Dermis blood vessel endothelial cell (primary cell): ENCODE data around the gene PLXDC2. TPM values are rescaled to one million over a fixed set of nuclear protein-coding genes. Genes with fewer than 3 reads are reported as not detected.

ENCODE experiments used
- DNase-seq: peaks from one replicate; pipeline ENCODE4 v3.0.0; 2010
- total RNA-seq: library from RNA; depleted of rRNA; stranded (reverse); fragments of >200 nt; gene quantifications from 2 replicates; pipeline ENCODE4 v1.2.3, GENCODE V29; 2014

Gene PLXDC2
- total RNA-seq, 1 donor from 2014 or later, result 2.7 TPM

DNA sequence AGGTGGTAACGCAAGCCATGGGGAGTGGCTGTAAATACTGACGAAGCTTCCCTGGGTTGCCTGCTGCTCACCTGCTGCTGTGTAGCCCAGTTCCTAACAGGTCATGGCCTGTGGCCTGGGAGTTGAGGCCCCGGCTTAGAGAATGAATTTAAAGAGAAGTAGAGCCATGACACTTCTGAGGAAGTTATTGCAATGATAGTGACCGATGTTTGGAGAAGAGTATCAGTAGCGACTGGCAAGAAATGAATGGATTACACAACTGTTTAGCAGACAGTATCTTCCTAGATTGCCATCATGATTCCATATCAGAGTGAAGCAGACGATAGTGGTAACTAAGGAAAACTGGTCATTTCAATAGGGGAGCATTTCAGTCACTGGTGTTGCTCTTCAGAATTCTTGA, 249.6 kb downstream of the PLXDC2 start:
- no peak for DNase-seq

DNA sequence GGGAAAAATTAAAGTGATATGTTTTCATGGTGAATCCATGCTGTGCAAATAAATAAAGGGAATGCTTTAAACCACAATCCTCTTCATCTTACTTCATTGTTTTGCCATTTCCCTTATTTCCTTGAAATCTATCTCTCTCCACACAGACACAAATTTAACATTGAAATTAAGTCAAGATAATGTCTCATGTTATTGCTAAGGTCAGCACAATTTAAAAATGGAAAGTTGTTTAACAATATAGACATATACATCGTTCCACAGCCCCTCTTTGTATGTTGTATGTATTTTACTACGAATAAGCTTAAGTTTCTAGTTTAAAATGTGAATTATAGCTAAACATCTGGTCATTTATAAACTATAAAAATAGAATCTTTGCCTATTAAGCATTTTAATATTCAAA, 256.9 kb downstream of the PLXDC2 start:
- DNase-seq, result no peak

DNA sequence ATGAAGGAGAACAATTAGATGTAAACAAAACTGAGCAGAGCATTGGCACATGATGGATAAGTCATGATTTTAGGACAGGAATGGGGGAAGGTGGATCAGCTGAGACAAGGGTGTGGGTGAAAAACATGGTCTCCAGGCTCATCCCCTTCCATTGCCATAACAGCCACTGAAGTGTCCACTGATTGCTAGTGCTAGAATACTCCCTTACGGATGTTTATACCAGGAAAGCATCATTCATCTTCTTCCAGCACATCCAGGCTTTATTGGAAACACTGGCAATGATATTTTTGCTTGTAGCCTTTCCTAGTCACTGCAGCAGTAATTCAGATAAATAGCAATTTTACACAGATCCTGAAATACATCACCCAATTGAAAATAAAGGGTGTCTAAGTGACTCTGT, 259.5 kb downstream of the PLXDC2 start:
- no peak for DNase-seq

DNA sequence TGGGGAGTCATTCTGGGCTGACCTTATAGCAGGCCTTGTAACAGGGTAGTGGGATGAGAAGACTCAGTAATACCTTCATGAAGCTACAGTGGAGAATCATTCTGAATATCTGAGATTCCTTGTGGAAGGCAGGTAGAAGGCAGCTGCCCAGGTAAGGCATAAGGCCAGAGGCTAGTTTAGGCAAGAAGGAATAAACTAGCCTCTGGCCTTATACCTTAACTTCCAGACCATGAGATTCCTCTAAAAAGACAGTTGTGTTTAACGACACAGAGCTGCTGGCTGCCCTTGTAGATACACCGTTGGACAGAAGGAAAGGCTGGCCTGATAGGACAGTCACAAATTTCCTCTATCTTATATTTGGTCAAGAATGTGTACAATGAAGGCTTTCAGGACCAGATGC, 268.2 kb downstream of the PLXDC2 start:
- DNase-seq, result no peak

DNA sequence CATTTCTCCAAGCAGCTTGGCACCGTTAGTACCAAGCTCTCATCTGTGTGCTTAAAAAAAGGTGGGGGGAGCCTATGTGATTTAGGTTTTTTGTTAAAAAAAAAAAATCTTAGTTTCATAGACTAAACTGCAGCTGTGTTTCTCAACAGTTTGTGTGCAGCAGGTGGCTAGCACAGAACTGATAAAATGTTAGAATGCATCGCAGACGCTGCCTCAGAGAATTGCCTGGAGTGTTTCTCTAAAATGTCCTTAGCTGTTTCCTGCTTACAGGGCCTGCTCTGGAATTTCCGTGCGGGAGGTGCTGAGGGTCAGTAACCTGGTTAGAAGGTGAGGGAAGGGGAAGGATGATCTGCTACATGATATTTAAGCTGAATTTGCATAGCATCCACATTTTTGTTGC, 268.9 kb downstream of the PLXDC2 start:
- no peak for DNase-seq

DNA sequence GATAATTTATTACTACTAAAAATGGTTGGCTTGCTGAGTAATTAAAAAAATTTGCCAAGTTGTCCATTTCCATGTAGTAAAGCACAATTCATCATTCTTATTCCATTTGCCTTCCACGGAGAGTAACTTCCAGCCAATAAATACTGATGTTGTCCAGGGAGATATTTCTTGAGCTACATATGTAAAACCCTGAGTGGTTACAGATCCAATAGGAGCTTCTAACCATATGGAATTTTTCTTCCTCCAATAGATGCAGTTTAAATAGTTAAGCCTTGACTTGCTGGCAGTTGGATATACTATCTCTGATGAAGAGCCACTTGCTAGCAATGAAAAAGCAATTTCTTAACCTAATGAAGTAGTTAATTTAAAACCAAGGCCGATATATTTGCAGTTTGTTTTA, 271.1 kb downstream of the PLXDC2 start:
- DNase-seq, result no peak

DNA sequence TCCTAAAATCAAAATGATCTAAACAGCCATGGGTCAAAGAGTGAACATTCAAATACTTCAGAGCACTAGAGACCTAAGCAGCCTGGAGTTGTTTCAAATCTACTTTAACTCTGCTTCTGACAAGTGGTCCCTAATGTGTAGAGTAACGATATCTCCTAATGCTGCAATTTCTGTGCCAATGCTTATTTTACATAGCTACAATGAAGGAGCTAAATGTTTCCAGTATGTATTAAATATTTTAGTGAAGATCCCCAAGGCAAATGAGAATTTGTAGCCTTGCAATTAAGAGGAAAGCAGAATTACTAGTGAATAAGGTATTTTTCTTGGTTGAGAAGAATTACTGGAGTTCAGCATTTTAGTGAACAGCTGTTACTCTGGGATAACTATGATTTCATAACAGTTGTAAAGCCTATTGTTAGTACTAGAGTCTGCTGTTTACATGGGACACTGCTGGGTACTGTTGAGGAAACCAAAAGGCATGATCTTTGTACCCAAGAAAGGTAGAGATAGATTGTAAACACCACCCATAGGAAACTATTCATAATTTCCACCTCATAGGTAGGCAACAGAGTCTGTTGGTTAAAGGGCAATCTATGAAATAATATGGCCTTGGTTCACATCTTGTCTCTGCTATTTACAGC, 271.9 kb downstream of the PLXDC2 start:
- no peak for DNase-seq

DNA sequence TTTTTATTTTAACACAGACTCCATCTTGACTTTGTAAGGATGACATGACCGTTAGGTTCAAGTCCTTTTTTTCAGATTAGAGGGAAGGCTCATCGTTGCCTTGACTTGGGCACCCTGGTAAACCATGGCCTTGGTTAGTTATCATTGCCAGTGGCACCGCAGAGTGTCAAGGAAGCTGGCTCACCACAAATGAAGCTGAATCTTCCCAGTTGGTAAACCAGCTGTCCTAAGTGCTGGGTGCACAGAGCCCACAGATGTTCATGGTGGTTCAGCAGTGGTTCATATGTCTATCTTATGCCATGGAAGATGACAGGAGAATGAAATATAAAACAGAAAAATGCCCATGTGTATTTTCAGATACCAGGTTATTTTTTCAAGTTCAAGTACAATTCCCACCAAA, 273.6 kb downstream of the PLXDC2 start:
- no peak for DNase-seq

DNA sequence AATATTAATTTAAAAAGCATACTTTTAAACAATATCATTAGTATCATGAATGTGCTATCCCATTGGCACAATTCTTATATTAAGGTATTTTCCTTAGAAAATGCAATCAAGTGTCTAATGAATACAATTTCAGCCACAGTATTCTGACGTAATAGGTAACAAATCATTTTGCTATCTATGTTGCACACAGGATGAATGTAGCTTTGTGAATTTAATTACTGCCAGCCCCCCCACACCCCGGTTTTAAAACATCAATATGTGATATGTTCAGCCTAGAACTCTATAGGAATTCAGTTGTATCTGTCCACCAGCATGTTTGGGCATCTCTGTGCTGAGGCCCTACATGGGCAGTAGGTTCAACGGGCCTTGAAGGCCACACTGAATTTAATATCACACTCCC, 274.6 kb downstream of the PLXDC2 start:
- DNase-seq, result no peak

DNA sequence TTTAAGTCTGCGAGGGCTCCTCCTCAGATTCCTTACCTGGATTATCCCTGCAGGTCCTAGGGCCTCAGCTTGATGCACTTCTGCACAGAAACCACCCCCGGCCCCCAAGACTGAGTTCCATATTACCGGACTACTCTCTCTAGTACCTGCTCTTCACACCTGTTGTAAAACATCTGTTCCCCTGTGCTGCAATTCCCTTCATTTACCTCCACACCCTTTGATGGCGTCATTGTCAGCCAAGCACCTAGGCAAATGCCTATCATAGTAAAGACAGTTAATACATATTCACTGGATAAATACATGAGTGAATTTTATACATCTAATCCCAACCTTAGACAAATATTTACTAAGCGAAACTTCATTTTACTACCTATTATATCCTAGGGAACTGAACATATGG, 275.5 kb downstream of the PLXDC2 start:
- no peak for DNase-seq

DNA sequence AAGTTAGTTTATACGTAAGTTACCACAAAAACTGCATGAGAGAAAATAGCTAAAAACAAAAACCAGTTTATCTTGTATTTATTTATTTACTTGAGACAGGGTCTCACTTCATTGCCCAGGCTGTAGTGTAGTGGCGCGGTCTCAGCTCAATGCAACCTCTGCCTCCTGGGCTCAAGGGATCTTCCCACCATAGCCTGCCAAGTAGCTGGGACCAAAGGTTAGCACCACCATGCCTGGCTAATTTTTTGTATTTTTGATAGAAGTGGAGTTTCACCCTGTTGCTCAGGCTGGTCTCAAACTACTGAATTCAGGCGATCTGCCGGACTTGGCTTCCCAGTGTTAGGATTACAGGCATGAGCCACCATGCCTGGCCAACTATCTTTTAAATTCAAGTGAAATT, 277.4 kb downstream of the PLXDC2 start:
- no peak for DNase-seq

DNA sequence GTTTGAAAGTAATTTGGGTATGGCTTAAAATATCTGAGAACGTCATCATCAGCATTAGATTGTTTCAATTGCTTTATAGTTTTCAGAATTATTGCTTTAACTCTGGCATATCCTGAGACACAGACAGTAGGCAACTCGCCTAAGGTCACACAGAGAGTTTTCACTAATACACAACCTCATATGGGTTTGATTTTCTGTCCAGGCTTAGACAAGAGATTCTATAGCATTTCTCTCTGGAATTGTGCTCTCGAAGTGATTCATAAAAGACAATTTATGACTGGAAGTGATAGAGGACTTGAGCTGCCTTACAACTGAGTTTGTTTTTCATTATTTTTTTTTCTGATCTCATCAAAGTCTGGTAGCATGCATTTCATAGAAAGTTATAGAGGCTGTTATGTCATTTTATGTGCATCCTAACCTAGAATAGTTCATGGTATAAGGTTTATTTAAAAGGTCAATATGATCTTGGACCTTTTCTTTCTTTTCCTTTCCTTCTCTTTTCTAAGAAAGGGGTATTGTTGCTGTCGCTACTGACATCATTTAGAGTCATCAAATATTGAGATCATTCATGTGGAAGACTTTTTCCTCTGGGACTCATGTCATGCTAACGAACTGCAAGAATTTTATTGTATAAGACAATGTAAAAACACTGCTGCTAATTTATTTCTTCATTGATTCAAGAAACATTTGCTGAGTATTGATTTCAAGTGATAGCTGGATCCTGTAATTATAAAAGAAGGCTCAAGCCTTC, 278.2 kb downstream of the PLXDC2 start:
- no peak for DNase-seq

DNA sequence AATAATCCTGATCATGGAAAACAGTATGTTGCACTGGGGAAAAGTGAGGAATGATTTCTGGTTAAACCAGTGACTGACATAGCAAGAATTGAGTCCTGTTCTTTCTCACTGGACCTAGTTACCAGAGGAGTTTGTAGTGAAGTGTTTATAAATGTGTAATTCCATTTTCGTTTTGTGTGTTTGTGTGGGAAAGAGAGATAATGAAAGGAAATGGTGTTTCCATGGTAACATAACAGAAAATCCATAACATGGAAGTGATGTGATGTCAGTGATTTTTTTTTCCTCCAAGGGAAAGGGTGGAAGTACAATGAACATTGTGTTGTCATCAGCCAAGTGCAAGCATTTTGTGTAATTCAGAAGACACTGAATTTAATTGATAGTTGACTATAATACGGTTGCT, 283.9 kb downstream of the PLXDC2 start:
- DNase-seq, result no peak

DNA sequence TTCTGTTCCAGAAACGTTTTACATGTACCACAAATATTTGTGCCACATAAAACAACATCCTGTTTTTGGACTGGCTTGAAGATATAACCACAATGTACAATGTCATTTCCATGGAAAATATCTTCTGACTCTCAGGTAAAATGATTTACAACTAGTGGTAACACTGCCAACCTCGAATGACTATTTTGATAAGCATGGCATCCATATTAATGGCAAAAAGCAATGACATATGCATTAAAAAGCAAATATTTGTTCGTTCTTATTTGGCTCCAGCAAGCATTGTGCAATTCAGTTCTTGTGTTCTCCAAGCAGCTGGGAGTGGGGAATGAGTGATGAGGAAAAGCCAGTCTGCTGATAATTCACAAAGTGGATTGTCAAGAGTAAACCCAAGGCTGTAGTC, 289.0 kb downstream of the PLXDC2 start:
- no peak for DNase-seq

DNA sequence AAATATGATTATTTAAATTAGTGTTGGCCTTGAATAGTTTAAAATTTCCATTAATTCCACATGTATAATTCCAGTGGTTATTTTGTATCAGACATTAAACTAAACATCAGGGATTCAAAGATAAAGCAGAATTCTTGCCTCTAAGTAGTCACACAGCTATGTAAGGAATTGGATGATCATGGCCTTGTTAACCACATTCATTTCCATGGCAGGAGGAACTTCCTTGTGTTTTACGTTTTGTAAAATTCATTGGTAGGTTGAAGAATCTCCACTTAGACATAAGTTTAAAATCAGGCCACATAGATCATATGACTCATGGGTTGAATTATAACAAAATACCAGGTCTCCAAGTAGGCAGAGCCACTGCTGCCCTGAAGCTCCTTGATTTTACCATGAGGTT, 289.7 kb downstream of the PLXDC2 start:
- no peak for DNase-seq

DNA sequence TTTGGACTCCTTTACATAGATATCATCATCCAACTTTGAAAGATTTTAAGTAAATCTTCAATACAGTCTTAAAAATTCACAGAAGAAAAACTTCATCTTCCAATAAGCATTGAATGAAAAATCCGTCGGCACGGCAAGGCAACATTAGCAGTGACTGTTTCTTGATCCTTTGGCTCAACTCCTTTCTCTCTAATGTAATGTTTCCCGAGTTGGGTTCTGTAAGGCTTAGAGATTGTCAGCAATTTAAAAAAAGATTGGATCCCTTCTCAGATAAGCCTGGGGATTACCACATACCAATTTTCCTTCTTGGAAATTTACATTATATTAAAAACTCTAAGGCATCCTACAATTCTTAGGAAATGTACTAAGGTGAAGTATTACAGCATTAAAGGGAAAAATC, 291.8 kb downstream of the PLXDC2 start:
- no peak for DNase-seq

DNA sequence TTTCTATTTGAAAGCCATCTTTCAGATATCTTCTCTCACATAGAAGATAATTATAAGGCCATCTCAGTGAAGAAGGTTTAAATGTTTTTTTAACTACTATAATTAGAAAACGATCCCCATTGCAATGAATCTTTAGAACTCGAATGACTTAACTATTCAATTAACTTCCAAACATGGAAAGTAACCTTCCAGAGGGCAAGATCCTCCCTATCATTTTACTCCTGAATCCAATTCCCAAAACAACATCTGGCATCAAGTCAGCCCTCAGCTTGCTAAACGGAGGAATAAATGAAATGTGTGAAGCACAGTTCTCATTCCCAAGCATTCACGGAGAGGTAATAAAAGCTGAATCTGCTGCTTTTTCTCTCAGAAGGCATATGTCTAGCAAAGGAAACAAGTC, 293.4 kb downstream of the PLXDC2 start:
- no peak for DNase-seq

DNA sequence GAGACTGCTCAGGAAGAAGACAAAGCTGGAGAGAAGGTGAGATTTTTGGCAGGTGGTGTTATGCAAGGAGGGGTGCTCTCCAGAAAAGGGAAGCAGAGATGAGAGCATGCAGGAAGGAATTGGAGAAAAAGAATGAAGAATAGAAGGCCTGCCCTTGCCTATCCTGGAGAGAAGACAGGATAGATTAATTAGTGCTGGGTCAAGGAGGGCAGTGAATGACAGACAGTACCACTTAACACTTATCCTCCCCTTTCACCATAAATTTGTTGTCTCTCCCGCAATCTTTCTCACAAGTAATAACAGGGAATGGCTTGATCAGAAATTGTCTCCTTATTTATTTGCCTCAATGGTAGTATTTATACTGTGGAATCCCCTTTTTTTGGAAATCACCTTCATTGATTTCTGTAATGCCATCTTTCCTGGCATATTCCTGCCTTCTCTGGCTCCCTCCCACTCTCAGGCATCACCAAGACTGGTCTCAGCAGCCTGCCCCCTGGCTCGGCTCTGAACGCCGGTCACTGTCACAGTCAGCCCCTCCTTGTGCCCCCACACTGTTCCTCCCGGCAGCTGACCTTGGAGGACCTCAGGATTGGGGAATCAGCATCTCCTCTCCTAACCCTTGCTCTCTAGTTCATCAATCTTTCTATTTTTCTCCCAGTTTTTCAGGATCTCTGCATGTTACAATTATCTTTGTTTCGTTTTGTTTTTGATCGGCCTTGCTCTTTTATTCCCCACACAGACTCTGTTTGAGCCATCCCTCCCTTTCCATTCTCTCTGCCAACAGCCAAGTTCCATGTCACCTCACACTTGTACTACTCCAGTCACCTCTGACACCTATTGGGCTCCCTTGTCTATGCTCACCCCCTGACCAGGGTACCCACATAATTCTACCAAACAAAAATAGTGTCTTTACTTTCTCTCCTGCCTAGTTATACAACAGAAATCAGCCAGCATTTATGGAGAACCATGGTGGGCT, 294.2 kb downstream of the PLXDC2 start:
- DNase-seq, result no peak

DNA sequence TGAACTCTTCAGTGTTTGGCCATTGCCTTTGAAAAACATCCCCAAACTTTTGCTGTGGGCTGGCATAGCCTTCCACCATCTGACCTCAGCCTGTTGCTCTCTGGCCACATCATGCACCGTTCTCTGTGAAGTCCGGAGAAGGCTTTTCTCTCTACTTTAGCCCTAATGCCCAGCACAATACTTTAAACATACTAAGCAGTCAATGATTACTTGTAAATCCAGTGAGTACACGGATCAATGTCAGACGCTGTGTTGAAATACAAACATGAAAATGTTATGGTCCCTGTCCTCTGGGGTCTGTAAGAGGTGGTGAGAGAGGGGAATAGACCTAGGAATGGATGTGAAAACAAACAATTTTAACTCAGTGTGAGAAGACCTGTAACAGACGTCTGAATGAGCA, 297.9 kb downstream of the PLXDC2 start:
- no peak for DNase-seq

DNA sequence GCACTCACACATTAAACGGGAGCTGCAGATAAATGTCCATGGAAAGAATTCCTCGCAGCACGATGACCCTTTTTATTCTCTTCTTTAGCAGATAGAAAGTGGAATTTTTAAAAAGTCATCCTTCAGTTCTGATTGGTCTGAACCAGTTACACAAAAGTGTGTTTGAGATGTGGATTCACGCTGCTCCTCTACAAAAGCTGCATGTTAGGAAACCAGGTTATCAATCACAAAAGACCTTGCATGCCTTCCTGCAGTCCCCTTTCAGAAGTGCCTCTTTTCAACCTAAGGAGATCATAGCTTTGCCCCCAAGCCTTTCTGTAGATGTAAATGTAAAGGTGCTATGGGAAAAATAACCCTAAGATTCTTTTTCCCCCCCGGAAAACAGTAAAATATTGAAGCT, 299.7 kb downstream of the PLXDC2 start:
- no peak for DNase-seq

DNA sequence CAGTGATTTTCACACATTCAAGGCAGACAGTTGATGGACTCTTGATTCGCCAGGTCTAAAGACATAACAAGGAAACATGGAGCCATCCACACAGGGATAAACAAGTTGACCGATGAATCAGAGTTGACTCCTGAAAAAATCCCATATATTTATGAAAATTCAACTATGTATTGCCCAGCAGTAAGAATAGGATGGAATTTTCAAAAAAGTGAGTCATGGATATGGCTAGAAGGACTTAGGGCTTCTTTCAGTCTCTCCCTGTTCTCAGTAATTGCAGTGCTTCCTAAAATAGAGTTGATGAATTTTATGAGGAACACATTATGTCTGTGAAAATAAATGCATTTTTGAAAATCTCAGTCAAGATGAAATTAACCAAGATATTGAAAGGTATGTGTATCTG, 301.2 kb downstream of the PLXDC2 start:
- no peak for DNase-seq

DNA sequence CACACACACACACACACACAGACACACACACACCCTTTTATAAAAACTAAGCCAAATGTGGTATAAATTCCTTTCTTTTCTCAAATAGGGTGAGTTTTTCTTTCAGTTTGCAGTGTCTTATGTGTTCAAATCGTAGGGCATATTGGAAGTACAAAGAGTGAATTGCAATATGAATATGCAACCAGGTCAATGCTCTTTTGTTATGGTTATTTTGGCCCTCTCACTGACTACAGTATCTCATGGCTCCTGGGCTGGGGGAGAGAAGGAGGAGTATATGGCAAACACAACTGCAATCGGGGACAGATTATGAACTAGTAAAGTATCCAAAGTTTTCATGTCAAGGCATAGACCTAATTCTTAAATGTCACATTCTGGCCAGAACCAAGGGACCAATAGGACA, 301.9 kb downstream of the PLXDC2 start:
- DNase-seq, result no peak

DNA sequence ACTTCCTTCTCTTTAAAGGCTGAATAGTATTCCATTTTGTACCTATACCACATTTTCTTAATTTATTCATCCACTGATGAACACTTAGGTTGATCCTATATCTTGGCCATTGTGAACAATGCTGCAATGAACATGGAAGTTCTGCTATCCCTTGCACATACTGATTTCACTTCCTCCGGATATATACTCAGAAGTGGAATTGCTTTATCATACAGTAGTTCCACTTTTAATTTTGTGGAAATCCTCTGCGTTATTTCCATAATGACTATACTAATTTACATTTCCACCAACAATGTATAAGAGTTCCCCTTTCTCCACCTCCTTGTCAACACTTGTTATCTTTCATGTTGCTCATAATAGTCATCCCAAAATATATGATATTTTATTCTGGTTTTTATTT, 312.6 kb downstream of the PLXDC2 start:
- DNase-seq, result no peak

DNA sequence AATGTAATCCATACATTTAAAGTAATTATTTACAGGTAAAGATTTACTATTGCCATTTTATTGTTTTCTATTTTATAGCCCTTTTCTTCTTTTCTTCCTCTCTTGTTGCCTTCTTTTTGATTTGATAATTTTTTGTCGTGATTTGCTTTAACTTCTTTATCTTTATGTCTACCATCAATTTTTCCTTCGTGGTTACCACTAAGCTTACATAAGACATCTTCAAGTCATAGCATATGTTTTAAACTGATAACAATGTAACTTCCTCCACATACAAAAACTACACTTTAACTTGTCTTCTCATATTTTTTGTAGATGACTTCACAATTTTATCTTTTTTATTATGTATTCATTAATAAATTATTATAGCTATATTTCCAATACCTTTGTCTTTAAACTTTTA, 316.6 kb downstream of the PLXDC2 start:
- no peak for DNase-seq
